Femur (tissue), 1 donor: ENCODE data around the gene PDE3A.
A peak's percentile ranks its signal among the peaks of the same experiment; 100 is the strongest.
"Not testable (repeated sequence)": the region's sequence is repeated elsewhere in the genome, so short reads cannot be mapped to it uniquely, and the experiment has no call there.

ENCODE experiments used
- DNase-seq: peaks from one replicate; pipeline ENCODE4 v3.0.0-alpha.2; 2017

The PDE3A gene

GRCh38 chr12:20560935-20561334 is 192.6 kb downstream of the PDE3A start:
- peak; percentile 16 for DNase-seq

GRCh38 chr12:20561871-20562270 is 193.5 kb downstream of the PDE3A start:
- no peak for DNase-seq

DNA sequence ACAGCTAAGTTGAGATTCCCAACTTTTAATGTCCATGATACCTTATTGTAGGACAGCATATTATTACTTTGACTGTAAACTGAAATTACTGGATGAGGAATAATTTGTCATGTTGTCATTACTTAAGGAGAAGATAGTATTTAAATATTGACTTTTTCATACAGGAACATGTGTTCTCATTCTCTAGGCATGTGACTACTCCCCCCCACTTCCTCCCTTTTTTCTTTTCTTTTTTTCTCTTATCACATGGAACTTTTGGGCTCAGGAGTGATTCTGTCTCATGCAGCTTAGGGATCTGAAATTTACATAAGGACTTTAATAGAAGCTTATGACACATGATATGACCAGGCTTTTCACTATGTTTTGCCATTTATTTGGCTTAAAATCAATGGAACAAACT is 199.1 kb downstream of the PDE3A start:
- no peak for DNase-seq

DNA sequence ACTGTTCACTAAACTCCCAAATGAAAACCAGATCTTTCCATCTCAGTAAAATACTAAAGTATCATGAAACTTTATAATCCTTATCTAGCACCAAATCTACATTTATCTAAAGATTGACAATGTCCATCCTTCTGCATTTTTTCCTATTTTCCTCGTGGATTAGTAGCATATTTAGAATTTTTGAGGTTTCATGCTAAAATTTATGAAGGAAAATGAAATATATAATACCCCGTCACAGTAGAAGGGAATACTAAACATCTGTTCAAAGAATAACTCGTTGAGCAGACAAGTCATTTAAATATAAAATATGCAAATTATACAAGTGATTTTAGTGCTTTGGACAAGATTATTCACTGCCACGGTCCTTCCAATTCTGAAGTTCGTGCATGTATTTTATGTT is 204.1 kb downstream of the PDE3A start:
- DNase-seq: no peak

- DNase-seq: no peak
Measured at GRCh38 chr12:20576528-20576927, 208.2 kb downstream of the PDE3A start.

DNA sequence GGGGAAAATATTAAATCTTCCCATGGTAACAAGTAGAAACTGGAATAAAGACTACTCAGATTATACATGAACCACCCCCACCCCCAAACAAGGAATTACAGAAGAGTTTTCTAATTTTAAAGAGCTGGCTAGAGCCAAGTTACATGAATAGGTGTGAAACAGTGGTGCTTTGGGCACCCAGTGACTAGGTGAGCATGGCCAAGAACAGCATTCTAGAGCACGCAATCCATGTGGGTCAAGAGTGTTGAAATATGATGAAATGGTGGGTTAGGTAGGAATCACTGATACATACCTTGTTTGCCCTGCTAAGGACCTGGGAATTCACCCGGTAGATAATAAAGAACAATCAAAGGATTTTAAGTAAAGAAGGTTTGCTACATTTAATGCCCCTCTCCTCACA is 208.7 kb downstream of the PDE3A start:
- no peak for DNase-seq

DNA sequence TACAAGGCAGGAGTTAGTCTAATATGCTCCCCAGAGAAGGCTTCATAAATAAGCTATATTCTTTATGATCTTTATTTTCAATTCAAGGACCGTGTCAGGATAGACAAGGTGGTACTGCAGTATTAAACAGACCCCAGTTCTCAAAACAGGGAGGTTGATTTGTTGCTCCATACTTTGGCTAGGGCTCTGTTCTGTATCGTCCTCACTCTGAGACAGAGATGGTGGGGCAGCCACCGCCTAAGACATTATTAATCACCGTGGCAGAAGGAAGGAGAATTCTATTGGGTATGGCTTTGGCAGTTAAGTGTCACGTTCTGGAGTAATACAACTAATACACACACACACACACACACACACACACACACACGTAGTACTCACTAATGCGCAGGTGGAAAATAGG is 209.8 kb downstream of the PDE3A start:
- no peak for DNase-seq

GRCh38 chr12:20585055-20585625 is 216.8 kb downstream of the PDE3A start:
- DNase-seq: no peak

- DNase-seq: no peak
Measured at GRCh38 chr12:20585913-20586312, 217.6 kb downstream of the PDE3A start.

DNA sequence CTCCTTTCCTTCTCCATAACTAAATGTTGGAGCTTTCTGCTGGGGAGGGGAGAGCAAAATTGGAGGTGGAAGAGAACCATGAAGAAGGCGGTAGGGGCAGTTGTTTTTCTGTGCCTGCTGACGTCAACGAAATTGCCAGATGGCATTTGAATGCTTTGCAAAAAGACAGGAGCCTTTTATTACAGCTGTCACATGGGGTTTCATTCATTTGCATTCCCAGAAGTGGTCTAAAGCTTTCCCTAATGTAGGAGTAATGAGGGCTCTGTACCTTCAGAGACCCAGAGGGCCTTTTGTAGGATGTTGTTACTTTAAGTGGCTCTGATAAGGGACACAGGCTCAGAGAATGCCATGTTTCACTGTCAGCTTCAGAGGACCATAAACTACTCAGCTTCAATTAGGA is 219.7 kb downstream of the PDE3A start:
- peak; percentile 35 for DNase-seq

- no peak for DNase-seq
Measured at GRCh38 chr12:20590570-20590969, 222.2 kb downstream of the PDE3A start.

GRCh38 chr12:20592556-20592955 is 224.2 kb downstream of the PDE3A start:
- no peak for DNase-seq

GRCh38 chr12:20593611-20594010 is 225.3 kb downstream of the PDE3A start:
- DNase-seq: no peak

- no peak for DNase-seq
Measured at GRCh38 chr12:20596061-20596460, 227.7 kb downstream of the PDE3A start.

- DNase-seq: no peak
Measured at GRCh38 chr12:20599757-20600156, 231.4 kb downstream of the PDE3A start.

- no peak for DNase-seq
Measured at GRCh38 chr12:20601668-20602280, 233.4 kb downstream of the PDE3A start.

DNA sequence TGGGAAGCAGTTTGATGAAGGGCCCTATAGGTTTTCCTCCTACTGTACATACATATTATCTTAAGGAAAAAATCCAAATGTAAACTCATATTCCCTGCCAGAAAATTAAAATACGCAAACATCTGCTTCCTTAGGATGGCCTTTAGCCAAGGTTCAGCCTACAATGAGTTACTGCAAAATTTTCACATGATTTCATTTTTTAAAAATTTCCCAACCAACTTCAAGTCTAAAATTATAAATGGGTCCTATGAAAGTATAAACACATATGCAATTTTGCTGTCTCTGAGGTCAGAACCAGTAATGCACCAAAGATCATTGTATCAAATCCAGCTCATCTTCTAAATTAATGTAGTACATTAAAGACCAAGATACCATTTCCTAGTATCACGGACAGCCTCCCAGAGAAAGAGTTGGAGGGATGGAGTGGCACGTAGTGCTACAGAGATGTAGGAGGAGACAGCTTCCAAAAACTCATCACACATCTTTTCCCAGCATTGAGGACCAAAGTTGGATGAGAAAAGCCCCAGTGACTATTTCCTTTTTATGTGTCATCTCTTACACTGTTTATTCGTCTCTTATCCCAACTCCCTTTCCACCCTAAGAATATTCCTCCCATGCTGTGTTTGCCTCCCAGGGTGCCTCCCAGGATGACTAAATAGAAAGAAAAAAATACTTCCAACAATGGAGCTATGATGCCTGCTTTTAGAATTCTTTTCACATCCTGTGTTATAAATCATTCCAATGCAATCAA is 234.5 kb downstream of the PDE3A start:
- peak; percentile 16 for DNase-seq

DNA sequence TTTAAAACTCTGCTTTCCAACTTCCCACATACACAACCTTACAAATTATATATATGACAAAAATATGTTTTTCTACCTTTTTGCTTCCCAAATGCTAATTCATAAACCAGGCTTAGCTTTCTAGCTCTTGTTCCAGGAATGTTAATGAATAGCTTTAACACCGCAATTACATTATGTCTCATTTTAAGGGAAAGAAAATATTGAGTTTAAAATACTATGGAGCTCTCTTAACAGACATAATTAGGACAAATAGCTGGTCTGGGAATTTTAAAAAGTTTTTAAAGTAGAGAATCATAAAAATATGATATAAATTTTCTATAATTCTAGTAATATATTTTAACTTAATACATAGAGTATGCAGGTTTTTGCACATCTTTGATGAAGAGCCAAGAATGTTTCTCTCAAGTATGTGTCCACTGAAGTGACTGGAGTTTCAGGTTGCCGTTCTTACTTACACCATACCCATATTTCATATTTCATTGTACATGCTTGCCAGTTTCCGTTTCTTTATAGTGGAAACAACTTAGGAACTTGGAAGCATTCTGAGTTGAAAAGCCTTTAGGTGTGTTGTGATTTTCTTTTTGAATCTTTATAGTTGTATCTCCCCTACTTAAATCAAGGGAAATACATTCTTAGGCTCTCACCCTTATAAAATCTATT is 236.2 kb downstream of the PDE3A start:
- no peak for DNase-seq

- DNase-seq: not testable (repeated sequence)
Measured at GRCh38 chr12:20615020-20615419, 246.7 kb downstream of the PDE3A start.

DNA sequence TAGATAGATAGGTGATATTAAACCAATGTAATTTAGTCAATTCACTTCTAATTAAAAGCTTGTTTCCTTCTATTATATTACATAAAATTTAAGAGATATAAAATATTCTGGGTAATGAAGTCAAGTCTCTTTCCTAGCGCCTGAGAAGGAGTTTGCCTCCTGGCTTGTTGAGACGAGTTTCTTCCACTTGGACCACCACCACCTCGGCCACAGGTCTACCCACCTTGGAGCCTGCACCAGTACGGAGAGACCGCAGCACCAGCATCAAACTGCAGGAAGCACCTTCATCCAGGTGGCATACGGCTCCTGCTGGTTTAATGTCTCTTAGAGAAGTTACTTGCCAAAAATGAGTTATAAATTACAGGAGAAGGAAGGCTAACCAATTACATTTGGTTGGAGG is 247.8 kb downstream of the PDE3A start:
- DNase-seq: no peak

DNA sequence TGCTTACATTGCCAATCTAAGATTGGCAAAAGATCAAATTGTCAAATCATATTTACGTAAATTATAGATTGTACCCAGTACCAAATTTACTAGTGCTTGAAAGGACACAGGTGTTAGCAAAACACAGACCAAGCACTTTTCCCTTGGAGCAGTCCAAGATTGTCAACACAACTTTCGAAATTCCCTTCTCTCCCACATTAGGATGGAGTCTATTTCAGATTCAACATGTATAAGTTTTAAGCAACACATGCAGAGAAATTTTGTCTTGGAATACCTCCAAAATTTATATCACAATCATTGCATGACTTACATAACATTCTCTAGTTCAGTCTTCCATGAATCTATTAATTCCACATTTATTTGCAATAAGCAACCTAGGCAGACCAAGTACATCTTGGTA is 251.9 kb downstream of the PDE3A start:
- no peak for DNase-seq

DNA sequence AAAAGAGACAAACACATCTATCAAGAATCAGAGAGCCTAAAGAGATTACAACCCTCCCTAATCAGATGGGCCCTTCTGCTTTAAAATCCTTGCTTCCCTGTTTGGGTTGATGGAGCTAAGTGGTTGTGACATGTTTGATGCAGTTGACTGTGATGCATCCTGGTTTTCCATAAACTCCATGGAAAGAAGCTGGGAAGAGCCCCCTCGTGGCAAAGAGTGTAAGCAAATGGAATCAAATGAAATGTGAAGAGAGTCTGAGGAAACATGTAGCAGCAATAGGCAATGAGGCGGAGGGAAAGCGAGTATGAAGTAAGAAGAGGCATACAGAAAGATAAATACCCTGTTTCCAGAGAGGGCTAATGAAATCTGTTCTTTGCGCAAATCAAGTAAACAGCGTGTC is 256.4 kb downstream of the PDE3A start:
- DNase-seq: no peak

DNA sequence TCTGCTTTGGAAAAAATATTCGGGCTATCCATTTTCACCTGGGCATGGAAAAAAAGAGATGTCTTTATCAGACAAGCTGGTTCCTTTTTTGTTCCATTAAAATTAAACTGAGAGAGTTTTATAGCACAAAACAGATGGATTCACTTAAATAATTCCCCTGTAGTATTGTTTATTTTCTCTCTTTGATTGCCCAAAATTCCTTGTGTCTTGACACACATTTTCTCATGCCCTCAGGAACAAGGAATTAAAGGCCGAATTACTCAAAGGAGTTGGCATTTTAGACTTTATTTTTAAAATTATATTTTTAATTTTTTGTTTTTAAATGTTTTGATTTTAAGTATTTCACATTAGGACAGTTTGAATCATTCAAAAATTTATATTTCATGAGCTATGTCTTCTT is 257.2 kb downstream of the PDE3A start:
- DNase-seq: no peak

DNA sequence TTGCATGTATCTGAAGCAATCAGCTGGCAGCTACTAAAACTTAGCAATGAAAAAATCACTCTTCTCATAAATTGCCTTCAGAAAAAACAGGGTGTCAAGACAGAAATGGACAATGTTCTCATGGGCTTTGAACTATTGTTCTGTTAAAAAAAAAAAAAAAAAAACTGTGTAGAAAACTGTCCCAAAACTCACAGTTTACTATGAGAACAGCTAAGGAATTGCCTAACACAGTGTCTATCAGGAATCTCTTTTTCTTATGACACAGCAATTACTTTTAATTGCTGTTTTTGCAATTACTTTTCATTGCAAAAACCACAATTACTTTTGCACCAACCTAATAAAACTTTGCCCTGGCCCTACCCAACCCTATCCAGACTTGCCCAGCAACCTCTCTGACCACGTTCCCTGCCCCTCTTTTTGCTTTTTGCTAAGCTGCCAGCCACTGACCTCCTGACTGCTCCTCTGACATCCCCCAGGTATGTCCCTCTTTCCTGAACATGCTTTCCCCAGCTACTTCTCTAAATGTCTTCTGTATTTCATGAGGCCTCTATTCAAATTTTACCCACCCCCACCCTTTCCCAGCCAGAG is 258.8 kb downstream of the PDE3A start:
- DNase-seq: no peak
